ENCODE measurements around the gene MYO9B.

DNA sequence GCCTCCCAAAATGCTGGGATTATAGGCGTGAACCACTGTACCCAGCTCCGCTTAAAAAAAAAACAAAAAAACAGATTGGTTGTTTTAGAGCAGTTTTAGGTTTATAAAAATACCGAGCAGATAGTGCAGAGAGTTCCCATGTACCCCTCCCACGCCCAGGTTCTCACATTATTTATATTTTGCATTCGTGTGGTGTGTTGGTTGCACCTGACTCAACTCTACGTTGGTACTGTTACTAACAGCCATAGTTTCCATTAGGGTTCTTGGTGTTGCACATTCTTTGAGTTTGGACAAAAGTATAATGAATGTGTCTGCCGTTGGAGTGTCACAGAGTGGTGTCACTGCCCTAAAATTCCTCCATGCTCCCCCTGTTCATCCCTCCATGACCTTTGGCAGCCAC, 29.1 kb downstream of the MYO9B start:
- TF ChIP-seq, protein P1, sequence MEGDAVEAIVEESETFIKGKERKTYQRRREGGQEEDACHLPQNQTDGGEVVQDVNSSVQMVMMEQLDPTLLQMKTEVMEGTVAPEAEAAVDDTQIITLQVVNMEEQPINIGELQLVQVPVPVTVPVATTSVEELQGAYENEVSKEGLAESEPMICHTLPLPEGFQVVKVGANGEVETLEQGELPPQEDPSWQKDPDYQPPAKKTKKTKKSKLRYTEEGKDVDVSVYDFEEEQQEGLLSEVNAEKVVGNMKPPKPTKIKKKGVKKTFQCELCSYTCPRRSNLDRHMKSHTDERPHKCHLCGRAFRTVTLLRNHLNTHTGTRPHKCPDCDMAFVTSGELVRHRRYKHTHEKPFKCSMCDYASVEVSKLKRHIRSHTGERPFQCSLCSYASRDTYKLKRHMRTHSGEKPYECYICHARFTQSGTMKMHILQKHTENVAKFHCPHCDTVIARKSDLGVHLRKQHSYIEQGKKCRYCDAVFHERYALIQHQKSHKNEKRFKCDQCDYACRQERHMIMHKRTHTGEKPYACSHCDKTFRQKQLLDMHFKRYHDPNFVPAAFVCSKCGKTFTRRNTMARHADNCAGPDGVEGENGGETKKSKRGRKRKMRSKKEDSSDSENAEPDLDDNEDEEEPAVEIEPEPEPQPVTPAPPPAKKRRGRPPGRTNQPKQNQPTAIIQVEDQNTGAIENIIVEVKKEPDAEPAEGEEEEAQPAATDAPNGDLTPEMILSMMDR (IDR thresholded peaks at IDR 0.05) = no peak
- TF ChIP-seq POLR2A (IDR thresholded peaks at IDR 0.05) = no peak

All from heart left ventricle (tissue), 13 donors.